Ovary (tissue), 3 donors: ENCODE data around the gene FSTL5.

Experiments
- EP300 ChIP-seq: sonication (generic); formaldehyde crosslinking; IDR thresholded peaks from one replicate; pipeline ENCODE4 v1.6.1; 2017; ENCODE audit warnings: antibody characterized with exemption
- TF ChIP-seq, protein P1 (sequence below), 3 donors: fragments of 450-650 bp in 2 of 3; fragments of 200-600 bp in 1 of 3; IDR thresholded peaks; one replicate each; pipeline versions ENCODE4 v1.5.1 to v1.8.0; 2016 to 2022; ENCODE audit warnings: antibody characterized with exemption in 3 of 3, mild to moderate bottlenecking in 1 of 3
- donor health status: DM: no; HTN: no; CAD: no.

- TF ChIP-seq, protein P1, sequence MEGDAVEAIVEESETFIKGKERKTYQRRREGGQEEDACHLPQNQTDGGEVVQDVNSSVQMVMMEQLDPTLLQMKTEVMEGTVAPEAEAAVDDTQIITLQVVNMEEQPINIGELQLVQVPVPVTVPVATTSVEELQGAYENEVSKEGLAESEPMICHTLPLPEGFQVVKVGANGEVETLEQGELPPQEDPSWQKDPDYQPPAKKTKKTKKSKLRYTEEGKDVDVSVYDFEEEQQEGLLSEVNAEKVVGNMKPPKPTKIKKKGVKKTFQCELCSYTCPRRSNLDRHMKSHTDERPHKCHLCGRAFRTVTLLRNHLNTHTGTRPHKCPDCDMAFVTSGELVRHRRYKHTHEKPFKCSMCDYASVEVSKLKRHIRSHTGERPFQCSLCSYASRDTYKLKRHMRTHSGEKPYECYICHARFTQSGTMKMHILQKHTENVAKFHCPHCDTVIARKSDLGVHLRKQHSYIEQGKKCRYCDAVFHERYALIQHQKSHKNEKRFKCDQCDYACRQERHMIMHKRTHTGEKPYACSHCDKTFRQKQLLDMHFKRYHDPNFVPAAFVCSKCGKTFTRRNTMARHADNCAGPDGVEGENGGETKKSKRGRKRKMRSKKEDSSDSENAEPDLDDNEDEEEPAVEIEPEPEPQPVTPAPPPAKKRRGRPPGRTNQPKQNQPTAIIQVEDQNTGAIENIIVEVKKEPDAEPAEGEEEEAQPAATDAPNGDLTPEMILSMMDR (IDR thresholded peaks at IDR 0.05), result no peak
- TF ChIP-seq EP300, result no peak
These were observed 152.7 kb downstream of the FSTL5 start for GRCh38 chr4:162011089-162011488.
